ENCODE results near the gene CMIP. TPM values are rescaled to one million over a fixed set of nuclear protein-coding genes. Genes with fewer than 3 reads are reported as not detected.

The CMIP gene
- polyA plus RNA-seq, 1 donor from 2014 or later, result 15.1 TPM

GRCh38 chr16:81548876-81549546 is 104.4 kb downstream of the CMIP start:
- H3K36me3 ChIP-seq (ENCODE audit: insufficient read depth, low read length), result no peaks in the 10 kb centered on the region
- H3K4me2 ChIP-seq (ENCODE audit: low read length), result no peak overlapping the region
- no peak overlapping the region for H2AFZ ChIP-seq (ENCODE audit: low read depth, low read length)
- H3K9me3 ChIP-seq (ENCODE audit: low read length), result no peaks in the 10 kb centered on the region
- no peaks in the 10 kb centered on the region for H3K9me2 ChIP-seq (ENCODE audit: insufficient read depth, low read length)
- H3K79me2 ChIP-seq (replicated peaks; ENCODE audit: insufficient read depth, low read length), result peaks cover 42% of the 10 kb centered on the region
- no peaks in the 10 kb centered on the region for H4K20me1 ChIP-seq (ENCODE audit: insufficient read depth)
- no peak for TF ChIP-seq RAD21 (conservative IDR thresholded peaks at IDR 0.05)
- TF ChIP-seq MXI1 (conservative IDR thresholded peaks at IDR 0.05; ENCODE audit: poor library complexity, severe bottlenecking), result no peak
- no peak for TF ChIP-seq EP300 (conservative IDR thresholded peaks at IDR 0.05; ENCODE audit: poor library complexity, severe bottlenecking)
- no peak for TF ChIP-seq REST (IDR thresholded peaks at IDR 0.05; ENCODE audit: borderline replicate concordance)
- TF ChIP-seq TAF1 (IDR thresholded peaks at IDR 0.05; ENCODE audit: low read depth), result no peak
- TF ChIP-seq POLR2AphosphoS5 (IDR thresholded peaks at IDR 0.05), result no peak
- TF ChIP-seq EZH2 (IDR thresholded peaks at IDR 0.05; ENCODE audit: borderline replicate concordance, insufficient read depth, low read length, poor library complexity, severe bottlenecking), result no peak
- no peak for TF ChIP-seq SMC3 (conservative IDR thresholded peaks at IDR 0.05; ENCODE audit: poor library complexity)
- no peak for TF ChIP-seq CTCF (IDR thresholded peaks at IDR 0.05; ENCODE audit: poor library complexity, severe bottlenecking)
- no peaks in the 10 kb centered on the region for H3F3A ChIP-seq (ENCODE audit: insufficient read depth, low read length, poor library complexity, severe bottlenecking)
- no peak overlapping the region for H3K9ac ChIP-seq (ENCODE audit: low read length)
- H3K4me3 ChIP-seq (ENCODE audit: low read length), result no peak overlapping the region
- no peak overlapping the region for H3K27ac ChIP-seq (ENCODE audit: low read length)
- H3K27me3 ChIP-seq (ENCODE audit: insufficient read depth, low read depth, low read length), result no peaks in the 10 kb centered on the region

GRCh38 chr16:81549547-81550431 is 105.2 kb downstream of the CMIP start:
- no peak overlapping the region for H3K4me3 ChIP-seq (ENCODE audit: low read length)
- peaks cover 4% of the 10 kb centered on the region for H3F3A ChIP-seq (ENCODE audit: insufficient read depth, low read length, poor library complexity, severe bottlenecking)
- H4K20me1 ChIP-seq (ENCODE audit: insufficient read depth), result no peaks in the 10 kb centered on the region
- H2AFZ ChIP-seq (ENCODE audit: low read depth, low read length), result no peak overlapping the region
- no peak overlapping the region for H3K4me2 ChIP-seq (ENCODE audit: low read length)
- H3K9me3 ChIP-seq (ENCODE audit: low read length), result no peaks in the 10 kb centered on the region
- TF ChIP-seq MXI1 (conservative IDR thresholded peaks at IDR 0.05; ENCODE audit: poor library complexity, severe bottlenecking), result no peak
- no peak for TF ChIP-seq RAD21 (conservative IDR thresholded peaks at IDR 0.05)
- no peak for TF ChIP-seq EZH2 (IDR thresholded peaks at IDR 0.05; ENCODE audit: borderline replicate concordance, insufficient read depth, low read length, poor library complexity, severe bottlenecking)
- no peak for TF ChIP-seq EP300 (conservative IDR thresholded peaks at IDR 0.05; ENCODE audit: poor library complexity, severe bottlenecking)
- no peak for TF ChIP-seq TAF1 (IDR thresholded peaks at IDR 0.05; ENCODE audit: low read depth)
- TF ChIP-seq CTCF (IDR thresholded peaks at IDR 0.05; ENCODE audit: poor library complexity, severe bottlenecking), result no peak
- no peak for TF ChIP-seq POLR2AphosphoS5 (IDR thresholded peaks at IDR 0.05)
- no peak for TF ChIP-seq REST (IDR thresholded peaks at IDR 0.05; ENCODE audit: borderline replicate concordance)
- TF ChIP-seq SMC3 (conservative IDR thresholded peaks at IDR 0.05; ENCODE audit: poor library complexity), result no peak
- no peaks in the 10 kb centered on the region for H3K27me3 ChIP-seq (ENCODE audit: insufficient read depth, low read depth, low read length)
- H3K27ac ChIP-seq (ENCODE audit: low read length), result no peak overlapping the region
- H3K9me2 ChIP-seq (ENCODE audit: insufficient read depth, low read length), result no peaks in the 10 kb centered on the region
- peaks cover 36% of the 10 kb centered on the region for H3K79me2 ChIP-seq (replicated peaks; ENCODE audit: insufficient read depth, low read length)
- H3K36me3 ChIP-seq (ENCODE audit: insufficient read depth, low read length), result no peaks in the 10 kb centered on the region
- H3K9ac ChIP-seq (ENCODE audit: low read length), result no peak overlapping the region
